Hepatocyte (in vitro differentiated cells): ENCODE results near the gene CDC42BPG.

ENCODE experiments used
- EZH2 ChIP-seq: fragments of 200-600 bp; sonication (generic); IDR thresholded peaks from 2 replicates; pipeline ENCODE4 v1.6.1; 2016; ENCODE audit warnings: antibody characterized with exemption, mild to moderate bottlenecking, borderline replicate concordance
- TF ChIP-seq, protein P1 (sequence below): fragments of 200-600 bp; sonication (generic); IDR thresholded peaks from 2 replicates; pipeline ENCODE4 v1.5.1; 2016; ENCODE audit warnings: antibody characterized with exemption, mild to moderate bottlenecking; ENCODE audit not compliant: poor library complexity

DNA sequence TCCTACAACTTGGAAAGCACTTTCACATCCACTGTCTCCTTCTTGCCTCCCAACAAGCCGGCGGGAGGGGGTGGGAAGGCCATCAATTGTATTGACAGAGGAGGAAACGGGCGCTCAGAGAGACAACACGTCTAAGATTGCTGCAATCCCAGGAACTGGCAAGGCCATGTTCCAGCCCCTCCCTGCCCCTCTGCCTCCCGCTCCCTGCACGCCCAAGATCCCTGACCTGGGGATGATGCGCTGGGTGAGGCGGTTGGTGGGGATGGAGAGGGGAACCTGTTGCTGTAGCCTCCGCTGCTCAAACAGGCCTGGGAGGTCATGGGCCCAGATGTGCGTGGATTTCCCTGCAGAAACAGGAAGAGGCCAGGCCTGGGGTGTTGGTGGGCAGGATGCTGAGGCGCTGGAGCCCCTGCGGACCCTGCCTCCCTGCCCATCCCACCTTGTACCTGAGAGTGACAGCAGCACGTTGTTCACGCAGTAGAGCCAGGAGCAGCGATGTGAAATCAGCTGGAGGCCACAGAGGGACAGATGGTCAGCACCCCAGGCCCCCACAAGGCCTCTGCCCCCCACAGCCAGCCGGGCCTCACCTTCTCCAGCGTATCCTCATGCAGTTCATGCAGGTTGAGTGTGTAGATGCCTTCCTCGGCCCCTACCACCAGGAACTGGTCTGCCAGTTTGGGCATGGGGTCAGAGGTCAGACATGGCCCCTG lies 48.3 kb downstream of the CDC42BPG start:
- TF ChIP-seq, protein P1, sequence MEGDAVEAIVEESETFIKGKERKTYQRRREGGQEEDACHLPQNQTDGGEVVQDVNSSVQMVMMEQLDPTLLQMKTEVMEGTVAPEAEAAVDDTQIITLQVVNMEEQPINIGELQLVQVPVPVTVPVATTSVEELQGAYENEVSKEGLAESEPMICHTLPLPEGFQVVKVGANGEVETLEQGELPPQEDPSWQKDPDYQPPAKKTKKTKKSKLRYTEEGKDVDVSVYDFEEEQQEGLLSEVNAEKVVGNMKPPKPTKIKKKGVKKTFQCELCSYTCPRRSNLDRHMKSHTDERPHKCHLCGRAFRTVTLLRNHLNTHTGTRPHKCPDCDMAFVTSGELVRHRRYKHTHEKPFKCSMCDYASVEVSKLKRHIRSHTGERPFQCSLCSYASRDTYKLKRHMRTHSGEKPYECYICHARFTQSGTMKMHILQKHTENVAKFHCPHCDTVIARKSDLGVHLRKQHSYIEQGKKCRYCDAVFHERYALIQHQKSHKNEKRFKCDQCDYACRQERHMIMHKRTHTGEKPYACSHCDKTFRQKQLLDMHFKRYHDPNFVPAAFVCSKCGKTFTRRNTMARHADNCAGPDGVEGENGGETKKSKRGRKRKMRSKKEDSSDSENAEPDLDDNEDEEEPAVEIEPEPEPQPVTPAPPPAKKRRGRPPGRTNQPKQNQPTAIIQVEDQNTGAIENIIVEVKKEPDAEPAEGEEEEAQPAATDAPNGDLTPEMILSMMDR, result no peak
- no peak for TF ChIP-seq EZH2
